K562 (cell line): ENCODE results near the gene DDX54. TPM values are rescaled to one million over a fixed set of nuclear protein-coding genes. Genes with fewer than 3 reads are reported as not detected.

Experiments used
- ARID4B ChIP-seq: sonication (generic); formaldehyde crosslinking; IDR thresholded peaks from 2 replicates; pipeline ENCODE4 v1.8.0; 2022; ENCODE audit warnings: mild to moderate bottlenecking, missing genetic modification reagents
- BCOR ChIP-seq: fragments of 450-650 bp; IDR thresholded peaks from 2 replicates; pipeline ENCODE4 v1.6.1; 2016
- CBFA2T2 ChIP-seq: fragments of 450-650 bp; conservative IDR thresholded peaks from 2 replicates; pipeline ENCODE4 v1.6.1; 2017; ENCODE audit warnings: mild to moderate bottlenecking
- FOXK1 ChIP-seq: sonication (generic); formaldehyde crosslinking; IDR thresholded peaks from 2 replicates; pipeline ENCODE4 v1.8.0; 2022; ENCODE audit warnings: missing genetic modification reagents, mild to moderate bottlenecking, borderline replicate concordance
- HOXB6 ChIP-seq: fragments of 250-450 bp; sonication (Bioruptor Pico); IDR thresholded peaks from 2 replicates; pipeline ENCODE4 v1.5.1; 2022; ENCODE audit warnings: mild to moderate bottlenecking, borderline replicate concordance
- KLF16 ChIP-seq: IDR thresholded peaks from 2 replicates; pipeline ENCODE4 v1.6.1; 2016; ENCODE audit warnings: antibody characterized with exemption
- POU5F1 ChIP-seq: fragments of 150-350 bp; IDR thresholded peaks from 2 replicates; pipeline ENCODE4 v1.6.1; 2014; ENCODE audit warnings: borderline replicate concordance, low read length, low read depth, mild to moderate bottlenecking; ENCODE audit not compliant: partially characterized antibody
- RAD51 ChIP-seq: fragments of 450-650 bp; IDR thresholded peaks from 2 replicates; pipeline ENCODE4 v1.7.1; 2016; ENCODE audit warnings: low read depth, mild to moderate bottlenecking, borderline replicate concordance
- STAT5B ChIP-seq: fragments of 250-450 bp; sonication (Bioruptor Pico); IDR thresholded peaks from 2 replicates; pipeline ENCODE4 v1.8.0; 2021; ENCODE audit warnings: mild to moderate bottlenecking, inconsistent platforms
- SUPT5H ChIP-seq: fragments of 450-650 bp; IDR thresholded peaks from 2 replicates; pipeline ENCODE4 v1.6.1; 2016
- THAP12 ChIP-seq: fragments of 250-450 bp; sonication (Bioruptor Pico); IDR thresholded peaks from 2 replicates; pipeline ENCODE4 v1.9.0; 2021; ENCODE audit warnings: mild to moderate bottlenecking, inconsistent platforms
- polyA plus RNA-seq, 8 experiments: library from polyadenylated mRNA; depleted of rRNA in 4 of 8; stranded (reverse) in 5 of 8; unstranded in 3 of 8; fragments of >200 nt; fragmentation: Nextera tagmentation in 2 of 8; fragmentation: Illumina TruSeq in 1 of 8; extraction: Ambion mirVana in 2 of 8; extraction: Trizol in 1 of 8; gene quantifications; 2 replicates each; pipeline versions ENCODE4 v1.2.1 to v1.2.3, GENCODE V29; 2011 to 2014; ENCODE audit warnings: inconsistent platforms in 1 of 8, missing spikeins in 1 of 8
- total RNA-seq, 7 experiments: library from RNA; depleted of rRNA in 6 of 7; stranded (reverse); fragments of >200 nt in 6 of 7; fragmentation: Illumina TruSeq in 2 of 7; extraction: Trizol in 2 of 7; gene quantifications; 2 replicates each; pipeline versions ENCODE4 v1.2.1 to v1.2.3, GENCODE V29; 2011 to 2021; ENCODE audit warnings: low replicate concordance in 1 of 7
- TF ChIP-seq, protein P1 (sequence below): sonication (generic); formaldehyde crosslinking; IDR thresholded peaks from 2 replicates; pipeline ENCODE4 v1.8.0; 2023; ENCODE audit warnings: missing genetic modification reagents, mild to moderate bottlenecking, borderline replicate concordance

The DDX54 gene
- total and polyA plus RNA-seq, 9 of the 15 experiments (the other 6 are each of a cell fraction or from before 2014, with no cell fraction given) = 1.4 to 135 (median 51.4) TPM

DNA sequence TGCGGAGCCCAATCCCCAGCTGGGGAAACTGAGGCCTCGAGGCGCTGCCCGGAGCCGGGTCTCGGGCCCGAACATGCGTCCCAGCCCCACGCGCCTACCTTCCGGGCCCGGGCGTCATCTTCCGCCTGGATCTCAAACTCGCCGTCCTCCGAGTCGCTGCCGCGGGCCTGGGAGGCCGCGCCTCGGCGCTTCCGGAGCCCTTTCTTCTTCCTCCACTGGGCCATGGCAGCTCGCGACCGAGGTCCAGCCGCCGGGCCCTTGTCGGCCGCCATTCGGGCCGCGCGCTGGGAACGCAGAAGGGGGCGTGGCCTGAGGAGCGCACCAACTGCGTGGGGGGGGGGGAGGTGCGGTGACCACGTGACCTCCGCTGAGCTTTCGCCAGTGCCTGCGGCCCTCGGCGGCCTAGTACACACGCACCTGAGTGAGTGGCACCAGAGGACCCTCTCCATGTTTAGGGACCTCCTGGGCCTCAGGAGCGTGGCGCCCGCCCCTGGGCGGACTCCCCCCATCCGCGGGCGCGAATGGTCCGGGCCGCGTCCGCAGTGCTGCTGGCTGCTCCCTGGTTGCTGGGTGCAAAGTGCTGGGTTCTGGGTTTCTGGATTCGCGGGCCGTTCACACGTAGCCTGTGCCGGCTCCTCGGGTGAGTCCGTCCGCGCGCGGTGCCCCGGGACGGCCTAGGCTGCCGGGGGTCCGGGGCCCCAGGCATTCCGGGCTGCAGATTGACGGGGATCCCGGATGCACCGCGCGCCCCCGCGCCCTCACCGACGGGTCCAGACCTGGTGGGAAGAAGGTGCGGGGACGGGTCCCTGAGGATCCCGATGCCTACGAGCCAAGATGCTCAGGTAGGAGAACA is at the start of gene DDX54, which contains the start of gene RITA1 (continued):
- TF ChIP-seq, protein P1, sequence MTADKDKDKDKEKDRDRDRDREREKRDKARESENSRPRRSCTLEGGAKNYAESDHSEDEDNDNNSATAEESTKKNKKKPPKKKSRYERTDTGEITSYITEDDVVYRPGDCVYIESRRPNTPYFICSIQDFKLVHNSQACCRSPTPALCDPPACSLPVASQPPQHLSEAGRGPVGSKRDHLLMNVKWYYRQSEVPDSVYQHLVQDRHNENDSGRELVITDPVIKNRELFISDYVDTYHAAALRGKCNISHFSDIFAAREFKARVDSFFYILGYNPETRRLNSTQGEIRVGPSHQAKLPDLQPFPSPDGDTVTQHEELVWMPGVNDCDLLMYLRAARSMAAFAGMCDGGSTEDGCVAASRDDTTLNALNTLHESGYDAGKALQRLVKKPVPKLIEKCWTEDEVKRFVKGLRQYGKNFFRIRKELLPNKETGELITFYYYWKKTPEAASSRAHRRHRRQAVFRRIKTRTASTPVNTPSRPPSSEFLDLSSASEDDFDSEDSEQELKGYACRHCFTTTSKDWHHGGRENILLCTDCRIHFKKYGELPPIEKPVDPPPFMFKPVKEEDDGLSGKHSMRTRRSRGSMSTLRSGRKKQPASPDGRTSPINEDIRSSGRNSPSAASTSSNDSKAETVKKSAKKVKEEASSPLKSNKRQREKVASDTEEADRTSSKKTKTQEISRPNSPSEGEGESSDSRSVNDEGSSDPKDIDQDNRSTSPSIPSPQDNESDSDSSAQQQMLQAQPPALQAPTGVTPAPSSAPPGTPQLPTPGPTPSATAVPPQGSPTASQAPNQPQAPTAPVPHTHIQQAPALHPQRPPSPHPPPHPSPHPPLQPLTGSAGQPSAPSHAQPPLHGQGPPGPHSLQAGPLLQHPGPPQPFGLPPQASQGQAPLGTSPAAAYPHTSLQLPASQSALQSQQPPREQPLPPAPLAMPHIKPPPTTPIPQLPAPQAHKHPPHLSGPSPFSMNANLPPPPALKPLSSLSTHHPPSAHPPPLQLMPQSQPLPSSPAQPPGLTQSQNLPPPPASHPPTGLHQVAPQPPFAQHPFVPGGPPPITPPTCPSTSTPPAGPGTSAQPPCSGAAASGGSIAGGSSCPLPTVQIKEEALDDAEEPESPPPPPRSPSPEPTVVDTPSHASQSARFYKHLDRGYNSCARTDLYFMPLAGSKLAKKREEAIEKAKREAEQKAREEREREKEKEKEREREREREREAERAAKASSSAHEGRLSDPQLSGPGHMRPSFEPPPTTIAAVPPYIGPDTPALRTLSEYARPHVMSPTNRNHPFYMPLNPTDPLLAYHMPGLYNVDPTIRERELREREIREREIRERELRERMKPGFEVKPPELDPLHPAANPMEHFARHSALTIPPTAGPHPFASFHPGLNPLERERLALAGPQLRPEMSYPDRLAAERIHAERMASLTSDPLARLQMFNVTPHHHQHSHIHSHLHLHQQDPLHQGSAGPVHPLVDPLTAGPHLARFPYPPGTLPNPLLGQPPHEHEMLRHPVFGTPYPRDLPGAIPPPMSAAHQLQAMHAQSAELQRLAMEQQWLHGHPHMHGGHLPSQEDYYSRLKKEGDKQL (CRISPR knock-in tag) = 0 out of 2 replicates have a peak, but pooled peaks have one; percentile 71
- TF ChIP-seq FOXK1 (CRISPR knock-in tag) (peak; percentile 97), KLF16 (peak; percentile 4; the same call in 1 of the 2 replicates), HOXB6 (CRISPR knock-in tag) (no peak), CBFA2T2 (peak; percentile 90), BCOR (peak; percentile 28; the same call in 1 of the 2 replicates), THAP12 (CRISPR knock-in tag) (peak; percentile 20), STAT5B (no peak), RAD51 (peak; percentile 98), POU5F1 (no peak), SUPT5H (peak; percentile 93), ARID4B (CRISPR knock-in tag) (peak; percentile 83)
